Stimulated activated CD4-positive, alpha-beta T cell treated with anti-CD3 and anti-CD28 coated beads, Interleukin-1b, Interleukin-23, amount 100 ng/mL, for 48 hours (primary cell): ENCODE data around the gene ACSF2.
A peak's percentile ranks its signal among the peaks of the same experiment; 100 is the strongest.

Experiments used
- DNase-seq: peaks from one replicate; pipeline ENCODE4 v3.0.0-alpha.2; 2020

ACSF2 gene

DNA sequence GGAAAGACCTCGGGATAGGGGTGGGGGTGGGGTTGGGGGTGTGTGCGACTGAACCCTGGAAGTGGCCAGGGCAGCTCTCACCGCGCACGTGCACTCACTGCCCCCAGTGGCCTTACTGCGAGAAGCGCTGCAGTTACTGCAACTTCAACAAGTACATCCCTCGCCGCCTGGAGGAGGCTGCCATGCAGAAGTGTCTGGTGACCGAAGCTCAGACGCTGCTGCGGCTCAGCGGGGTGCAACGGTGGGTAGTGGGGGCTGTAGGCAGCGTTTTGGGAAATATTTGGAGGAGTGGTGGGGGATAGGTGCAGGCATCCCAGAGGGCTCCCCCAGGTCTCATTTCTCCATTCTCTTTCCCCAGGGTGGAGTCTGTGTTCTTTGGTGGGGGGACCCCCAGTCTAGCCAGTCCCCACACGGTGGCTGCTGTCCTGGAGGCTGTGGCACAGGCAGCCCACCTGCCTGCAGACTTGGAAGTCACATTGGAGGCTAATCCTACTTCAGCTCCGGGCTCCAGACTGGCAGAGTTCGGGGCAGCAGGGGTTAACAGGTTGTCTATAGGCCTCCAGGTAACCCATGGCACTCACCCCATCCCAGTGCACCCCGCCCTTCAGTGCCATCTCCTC, 53.6 kb downstream of the ACSF2 start:
- peak; percentile 76 for DNase-seq

DNA sequence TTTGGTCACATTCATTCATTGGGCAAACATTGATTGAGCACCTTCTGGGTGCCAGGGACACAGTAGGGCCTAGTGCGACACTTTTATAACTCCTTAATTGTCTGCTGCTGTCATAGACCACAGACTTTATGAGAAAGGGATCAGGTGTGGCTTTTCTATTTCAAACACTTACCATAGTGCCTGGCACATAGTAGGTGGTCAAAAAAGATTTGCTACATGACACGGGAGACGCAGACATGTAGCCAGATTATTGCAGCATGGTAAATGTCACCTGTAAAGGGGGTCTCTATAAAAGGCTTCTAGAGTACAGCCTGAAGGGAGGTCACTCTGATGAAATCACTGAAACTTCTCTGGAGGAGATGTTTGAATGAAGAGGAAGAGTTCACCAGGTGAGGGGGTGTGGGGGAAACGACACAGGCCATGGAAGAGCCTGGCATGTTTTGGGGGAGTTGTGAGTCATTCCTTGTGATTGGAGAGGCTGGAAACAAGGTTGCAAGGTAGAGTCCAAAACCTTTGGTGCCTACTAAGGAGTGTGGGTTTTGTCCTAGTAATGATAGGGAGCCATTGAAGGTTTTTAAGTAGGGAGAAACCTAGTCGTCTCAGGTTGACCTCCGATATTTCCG, 54.2 kb downstream of the ACSF2 start:
- DNase-seq = no peak

DNA sequence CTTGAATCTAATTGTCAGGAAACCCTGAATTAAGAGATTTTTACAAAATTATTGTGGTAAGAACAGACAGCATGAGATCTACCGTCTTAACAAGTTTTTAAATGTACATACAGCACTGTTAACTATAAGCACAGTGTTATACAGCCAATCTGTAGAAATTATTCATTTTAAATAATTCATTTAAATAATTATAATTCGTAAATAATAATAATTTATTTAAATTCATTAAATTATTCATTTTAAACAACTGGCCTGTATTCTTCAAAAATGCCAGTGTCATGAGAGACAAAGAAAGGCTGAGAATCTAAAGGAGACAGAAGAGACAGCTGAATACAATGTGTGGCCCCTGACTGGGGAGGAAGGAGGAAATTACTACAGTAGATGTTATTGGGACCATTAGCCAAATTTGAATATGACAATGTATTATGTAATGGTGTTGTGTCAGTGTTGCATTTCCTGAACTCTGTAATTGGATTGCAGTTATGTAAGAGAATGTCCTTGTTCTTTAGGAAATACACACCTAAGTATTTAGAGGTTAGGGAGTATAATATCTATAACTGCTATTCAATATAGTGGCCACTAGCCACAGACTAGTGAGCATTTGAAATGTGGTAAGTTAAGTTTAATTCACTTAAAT, 55.0 kb downstream of the ACSF2 start:
- no peak for DNase-seq

DNA sequence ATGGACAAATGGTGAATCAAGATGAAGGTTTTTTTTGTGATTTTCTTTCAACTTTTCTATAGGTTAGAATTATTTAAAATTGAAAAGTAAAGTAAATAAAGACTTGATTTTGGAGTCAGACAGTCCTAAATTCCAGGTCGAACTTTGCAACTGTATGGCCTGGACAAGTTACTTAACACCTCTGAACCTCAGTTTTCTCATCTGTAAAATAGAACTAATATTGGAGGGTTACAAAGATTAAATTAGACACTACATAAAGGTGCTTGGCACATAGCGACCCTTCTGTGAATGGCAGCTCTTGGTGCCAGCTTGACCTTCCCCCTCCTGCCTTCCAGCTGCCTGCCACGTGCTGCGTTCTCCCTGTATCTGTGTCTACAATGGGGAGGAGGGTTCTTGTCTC, 55.6 kb downstream of the ACSF2 start:
- DNase-seq = no peak

DNA sequence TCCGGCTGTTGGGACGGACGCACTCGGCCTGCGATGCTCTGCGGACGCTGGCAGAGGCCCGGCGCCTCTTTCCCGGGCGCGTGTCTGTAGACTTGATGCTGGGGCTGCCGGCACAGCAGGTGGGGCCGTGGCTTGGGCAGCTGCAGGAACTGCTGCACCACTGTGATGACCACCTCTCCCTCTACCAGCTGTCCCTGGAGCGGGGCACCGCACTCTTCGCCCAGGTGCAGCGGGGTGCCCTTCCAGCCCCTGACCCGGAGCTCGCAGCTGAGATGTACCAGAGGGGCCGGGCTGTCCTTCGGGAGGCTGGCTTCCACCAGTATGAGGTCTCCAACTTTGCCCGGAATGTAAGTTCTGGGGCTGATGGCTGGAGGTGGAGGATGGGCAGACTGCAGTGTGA, 56.1 kb downstream of the ACSF2 start:
- no peak for DNase-seq

DNA sequence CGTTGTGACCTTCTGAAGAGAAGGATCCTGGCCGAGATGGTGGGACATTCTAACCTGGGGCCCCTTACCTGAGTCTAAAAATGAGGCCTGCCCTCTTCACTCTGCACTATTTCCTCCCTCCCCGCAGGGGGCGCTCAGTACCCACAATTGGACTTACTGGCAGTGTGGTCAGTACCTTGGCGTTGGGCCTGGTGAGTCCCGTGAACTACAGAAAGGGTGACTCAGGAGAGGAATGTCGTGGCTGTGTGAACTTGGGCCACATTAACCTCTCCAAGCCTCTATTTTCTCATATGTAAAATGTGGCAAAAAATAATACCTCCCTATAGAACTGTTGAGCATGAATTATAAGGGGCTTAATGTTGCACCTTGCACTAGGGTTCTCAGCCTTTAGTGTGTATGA, 56.5 kb downstream of the ACSF2 start:
- DNase-seq = peak; percentile 76

DNA sequence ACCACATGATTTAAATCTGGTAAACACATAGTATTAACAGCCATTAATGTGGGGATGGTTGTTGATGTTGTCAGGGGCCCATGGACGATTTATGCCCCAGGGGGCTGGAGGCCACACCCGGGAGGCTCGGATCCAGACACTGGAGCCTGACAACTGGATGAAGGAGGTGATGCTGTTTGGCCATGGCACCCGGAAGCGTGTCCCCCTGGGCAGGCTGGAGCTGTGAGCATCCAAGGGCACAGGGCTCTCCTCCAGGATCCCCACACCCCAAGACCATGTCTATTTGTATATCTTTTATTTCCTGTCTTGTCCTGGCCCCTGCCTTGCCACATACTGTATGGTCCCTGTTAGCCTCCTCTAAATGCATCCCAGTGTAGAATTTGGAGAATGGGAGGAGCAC, 57.2 kb downstream of the ACSF2 start:
- no peak for DNase-seq

DNA sequence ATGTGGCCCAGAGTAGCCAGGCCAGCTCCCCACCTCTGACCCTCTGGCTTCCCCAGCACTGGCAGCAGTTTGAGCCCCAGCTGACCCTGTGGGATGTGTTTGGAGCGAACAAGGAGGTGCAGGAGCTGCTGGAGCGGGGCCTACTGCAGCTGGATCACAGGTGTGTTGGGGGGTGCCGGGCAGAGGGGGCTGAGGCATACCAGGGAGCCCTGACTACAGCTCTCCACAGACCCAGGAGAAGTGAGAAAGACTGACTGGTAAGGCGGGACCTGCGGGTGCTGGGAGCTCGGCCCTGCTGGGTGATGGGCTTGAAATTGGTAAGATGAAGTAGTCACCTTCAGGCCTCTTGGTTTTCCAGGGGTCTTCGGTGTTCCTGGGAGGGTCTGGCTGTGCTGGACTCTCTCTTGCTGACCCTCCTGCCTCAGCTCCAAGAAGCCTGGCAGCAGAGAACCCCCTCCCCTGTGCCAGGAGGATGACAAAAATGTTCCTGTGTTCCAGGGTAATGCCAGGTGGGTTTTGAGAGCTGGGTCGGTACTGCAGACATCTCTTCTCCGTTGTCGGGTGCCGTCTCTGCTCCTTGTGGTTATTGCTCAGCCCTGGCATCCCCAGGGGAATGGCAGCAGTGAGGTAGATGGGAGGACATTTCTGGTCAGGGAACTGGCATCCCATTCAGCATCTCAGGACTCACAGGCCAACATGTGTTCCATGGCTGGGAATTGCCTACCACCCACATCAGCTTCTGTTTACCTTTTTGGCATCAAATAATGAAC, 58.6 kb downstream of the ACSF2 start:
- DNase-seq = no peak

DNA sequence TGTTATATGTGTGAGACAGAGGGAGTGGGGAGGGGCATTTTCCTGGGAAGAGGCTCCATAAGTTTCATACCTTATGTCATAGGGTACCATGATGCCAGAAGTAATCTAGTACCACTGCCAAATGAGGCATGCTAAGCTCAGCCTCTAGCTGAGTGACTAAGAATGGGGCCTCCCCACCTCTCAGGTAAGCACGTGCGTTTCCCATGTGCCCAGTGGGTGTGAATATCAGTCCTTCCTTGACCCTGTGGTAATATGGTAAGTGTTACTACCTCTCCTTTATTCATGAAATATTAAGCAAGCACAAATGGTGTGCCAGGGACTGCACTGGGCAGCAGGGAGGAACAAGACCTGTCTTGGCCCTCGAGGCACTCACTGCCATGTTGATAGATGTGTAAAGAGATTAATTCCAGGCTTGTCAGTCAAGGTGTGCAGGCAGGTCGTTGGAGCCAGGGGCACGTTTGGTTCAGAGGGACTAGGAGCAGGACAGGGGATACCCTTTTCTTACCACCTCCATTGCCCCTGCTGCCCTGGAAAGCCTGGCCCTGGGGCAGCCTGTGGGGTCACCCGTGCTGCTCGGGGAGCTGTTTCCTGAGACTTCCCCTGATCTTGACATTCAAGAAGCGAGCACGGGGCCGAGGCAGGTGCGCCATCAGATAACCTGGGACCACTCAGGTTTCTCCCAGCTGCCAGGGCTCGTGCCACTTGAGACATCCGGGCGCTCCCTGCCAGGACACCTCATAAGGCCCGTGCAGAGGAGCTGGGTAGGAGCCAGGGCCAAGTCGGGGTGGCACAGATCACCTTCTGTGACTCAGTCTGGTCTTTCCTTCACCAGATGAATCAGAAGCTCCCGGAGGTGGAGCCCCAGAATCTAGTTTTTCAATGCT, 61.4 kb downstream of the ACSF2 start:
- peak; percentile 33 for DNase-seq

DNA sequence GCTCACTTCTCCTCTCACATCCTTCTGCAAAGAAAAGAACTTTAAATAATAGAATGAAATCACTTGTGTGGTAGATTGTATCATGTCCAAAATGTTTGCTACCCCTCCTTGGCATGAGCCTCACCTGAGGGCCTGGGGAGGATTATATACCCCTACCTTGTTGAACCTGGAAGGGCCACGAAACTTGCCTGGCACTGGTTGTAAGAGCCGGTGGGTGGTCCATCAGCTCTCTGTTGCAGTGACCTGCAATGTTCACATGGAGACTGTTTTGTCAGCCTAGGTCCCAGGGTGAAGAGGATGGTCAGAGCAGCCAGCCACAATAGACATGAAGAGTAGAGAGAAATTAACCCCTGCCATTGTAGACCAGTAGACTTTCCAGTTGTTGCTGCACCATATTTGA, 62.9 kb downstream of the ACSF2 start:
- DNase-seq = no peak

DNA sequence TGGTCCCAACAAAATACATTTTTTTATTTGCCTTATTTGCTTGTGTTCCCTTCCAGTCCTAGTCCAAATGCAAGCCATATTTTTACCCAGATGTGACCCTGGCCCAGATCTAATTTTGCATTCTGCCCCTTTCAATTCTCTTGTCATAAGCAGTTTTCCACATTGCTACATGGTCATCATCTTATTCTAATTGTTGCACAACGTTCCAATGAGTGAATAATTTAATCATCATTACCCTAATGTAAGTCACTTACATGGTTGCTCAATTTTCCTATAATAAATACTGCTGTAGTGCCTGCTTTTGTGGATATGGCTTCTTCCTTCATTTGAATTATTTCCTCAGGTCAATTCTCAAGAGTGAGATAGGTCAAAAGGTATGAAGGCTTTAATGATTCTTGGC, 65.5 kb downstream of the ACSF2 start:
- no peak for DNase-seq

DNA sequence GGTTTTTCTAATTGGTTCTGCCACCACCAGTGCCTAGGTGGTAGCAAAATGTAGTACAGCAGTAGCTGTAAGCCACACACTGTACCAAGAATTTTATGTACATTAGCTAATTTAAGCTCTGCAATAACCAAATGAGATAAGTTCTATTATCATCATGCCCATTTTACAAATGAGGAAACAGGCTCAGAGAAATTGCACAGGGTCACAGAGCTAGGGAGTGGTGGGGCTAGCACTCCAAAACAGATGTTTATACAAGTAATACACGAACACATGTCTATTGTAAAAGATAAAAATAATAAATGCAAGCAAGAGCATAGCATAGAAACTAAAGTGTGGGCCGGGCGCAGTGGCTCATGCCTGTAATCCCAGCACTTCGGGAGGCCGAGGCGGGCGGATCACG, 66.2 kb downstream of the ACSF2 start:
- no peak for DNase-seq

DNA sequence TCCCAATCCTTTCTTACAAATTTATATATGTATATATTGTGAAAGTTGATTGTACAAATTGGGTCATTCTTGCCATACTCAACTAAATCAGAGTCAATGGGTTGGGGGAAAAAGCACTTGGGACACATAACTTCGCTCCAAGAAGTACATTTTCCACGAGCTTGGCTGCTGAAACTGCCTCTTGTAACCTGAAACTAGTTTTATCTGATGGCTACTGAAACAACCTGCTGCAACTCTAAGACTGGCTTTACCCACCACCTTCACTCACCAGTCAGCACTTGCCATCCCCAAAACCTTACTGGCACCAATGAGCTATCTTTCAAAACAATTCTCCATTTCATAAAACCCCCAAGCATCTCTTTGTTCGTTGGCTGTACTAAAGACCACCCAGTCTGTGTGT, 67.7 kb downstream of the ACSF2 start:
- no peak for DNase-seq

DNA sequence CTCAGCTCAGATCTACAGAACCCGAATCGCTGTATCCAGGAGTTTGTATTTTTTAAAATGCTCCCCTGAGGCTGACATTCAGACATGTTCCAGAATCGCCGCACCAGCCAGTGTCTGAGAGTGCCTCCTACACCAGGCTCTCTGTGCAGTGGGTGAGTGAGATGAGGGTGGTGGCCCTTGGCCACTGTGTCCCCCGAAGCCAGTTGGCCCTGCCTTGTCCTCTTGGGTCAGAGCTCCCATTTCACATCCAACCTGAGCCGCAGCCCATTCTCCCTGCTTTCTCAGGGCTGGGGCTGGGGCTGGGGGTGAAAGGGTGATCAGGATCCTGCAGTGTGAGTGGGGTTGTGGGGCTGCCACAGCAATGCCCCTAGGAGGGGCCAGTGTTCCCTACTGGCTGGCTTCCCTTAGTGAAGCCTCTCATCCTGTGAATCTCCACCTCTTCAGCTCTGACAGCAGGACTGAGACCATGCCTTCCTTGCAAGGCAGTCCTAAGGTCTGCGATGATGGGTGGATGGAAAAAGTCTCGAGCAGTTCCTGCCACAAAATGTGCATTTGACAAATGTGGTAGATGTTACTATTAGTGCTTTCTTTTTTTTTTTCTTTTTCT, 69.3 kb downstream of the ACSF2 start:
- DNase-seq = no peak

DNA sequence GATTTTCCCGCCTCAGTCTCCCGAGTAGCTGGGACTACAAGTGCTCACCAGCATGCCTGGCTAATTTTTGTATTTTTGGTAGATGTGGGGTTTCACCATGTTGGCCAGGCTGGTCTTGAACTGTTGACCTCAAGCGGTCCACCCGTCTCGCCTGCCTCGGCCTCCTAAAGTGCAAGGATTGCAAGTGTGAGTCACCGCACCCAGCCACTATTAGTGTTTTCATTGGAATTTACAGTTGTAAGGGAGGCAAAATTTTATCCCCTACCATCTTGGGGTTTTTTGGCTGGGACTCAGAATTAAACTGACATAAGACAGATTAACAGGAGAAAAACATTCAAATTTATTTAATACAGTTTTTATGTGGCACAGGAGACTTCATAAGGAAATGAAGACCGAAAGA, 69.9 kb downstream of the ACSF2 start:
- DNase-seq = no peak

DNA sequence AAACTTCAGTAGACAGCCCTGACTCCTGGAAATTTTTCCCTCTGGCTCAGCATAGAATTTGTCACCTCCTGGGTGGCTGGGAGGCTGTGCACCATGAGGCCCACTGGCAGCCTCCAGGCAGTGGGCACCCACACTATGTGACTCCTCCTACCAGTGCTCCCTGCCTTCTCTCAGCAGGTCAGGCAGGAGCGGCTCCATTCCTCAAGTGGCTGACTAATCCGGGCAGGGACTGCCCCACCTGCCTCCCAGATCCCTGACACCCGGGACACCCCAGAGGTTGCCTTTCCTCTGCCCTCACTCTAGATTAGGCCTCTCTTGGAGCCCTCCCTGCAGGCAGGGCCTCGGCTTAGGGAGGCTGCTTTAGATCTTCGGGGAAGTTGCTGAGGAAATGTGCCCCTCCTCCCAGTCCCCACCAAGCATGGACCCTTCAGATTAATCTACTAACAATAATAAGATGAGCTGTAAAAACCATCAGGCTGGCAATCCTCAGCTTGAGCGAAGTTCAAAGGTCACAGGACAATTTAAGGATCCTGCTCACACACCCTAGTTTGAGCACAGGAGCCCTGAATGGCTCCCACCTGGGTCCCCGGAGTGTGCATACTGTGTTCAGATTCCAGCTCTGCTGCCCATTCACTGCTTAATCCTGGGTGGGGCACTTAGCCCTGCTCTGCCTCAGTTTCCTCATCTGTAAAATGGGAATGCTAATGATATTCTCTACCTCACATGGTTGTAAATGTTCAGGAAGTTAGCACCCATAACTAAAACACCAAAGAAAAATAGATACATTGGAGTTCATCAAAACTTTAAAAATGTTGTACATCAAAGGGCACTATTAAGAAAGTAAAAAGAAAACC, 72.2 kb downstream of the ACSF2 start:
- no peak for DNase-seq

DNA sequence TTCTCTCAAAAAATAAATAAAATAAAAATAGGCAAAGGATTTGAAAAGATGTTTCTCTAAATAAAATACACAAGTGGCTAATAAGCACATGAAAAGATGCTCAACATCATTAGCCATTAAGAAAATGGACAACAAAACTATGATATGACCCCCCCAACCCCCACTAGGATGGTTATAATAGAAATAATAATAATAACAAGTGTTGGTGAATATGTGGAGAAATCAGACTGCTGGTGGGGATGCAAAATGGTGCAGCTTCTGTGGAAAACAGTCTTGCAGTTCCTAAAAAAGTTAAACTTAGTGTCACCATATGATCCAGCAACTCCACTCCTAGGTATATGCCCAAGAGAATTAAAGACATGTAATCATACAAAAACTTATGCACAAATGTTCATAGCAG, 73.3 kb downstream of the ACSF2 start:
- DNase-seq = no peak

DNA sequence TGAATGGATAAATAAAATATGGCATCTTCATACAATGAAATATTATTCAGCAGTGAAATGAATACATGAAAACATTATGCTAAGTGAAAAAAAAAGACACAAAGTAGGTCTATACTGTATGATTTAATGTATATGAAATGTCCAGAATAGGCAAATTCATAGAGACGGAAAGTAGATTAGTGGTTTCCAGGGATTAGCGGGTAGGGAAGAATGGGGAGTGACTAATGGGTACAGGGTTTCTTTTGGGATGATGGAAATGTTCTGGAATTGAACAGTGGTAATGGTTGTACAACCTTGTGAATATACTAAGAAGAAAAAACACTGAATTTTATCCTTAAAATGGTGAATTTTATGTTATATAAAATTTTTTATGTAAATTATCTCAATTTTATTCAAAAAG, 73.7 kb downstream of the ACSF2 start:
- no peak for DNase-seq

DNA sequence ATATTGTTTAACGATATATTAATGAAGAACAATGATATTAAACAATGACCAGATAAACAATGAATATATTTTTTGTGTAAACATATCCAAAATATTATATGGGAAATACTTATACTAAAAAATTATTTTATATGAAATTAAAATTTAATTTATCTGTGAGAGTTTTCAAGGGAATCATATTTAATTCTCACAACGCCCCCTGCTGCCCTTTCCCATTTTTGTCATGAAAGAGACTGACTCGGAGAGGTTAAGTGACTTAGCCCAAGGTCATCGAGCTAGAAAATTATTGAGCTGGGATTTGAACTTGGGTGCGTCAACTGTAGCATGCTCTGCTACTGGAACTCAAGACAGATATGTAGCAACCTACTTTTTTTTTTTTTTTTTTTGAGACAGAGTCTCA, 75.0 kb downstream of the ACSF2 start:
- no peak for DNase-seq

DNA sequence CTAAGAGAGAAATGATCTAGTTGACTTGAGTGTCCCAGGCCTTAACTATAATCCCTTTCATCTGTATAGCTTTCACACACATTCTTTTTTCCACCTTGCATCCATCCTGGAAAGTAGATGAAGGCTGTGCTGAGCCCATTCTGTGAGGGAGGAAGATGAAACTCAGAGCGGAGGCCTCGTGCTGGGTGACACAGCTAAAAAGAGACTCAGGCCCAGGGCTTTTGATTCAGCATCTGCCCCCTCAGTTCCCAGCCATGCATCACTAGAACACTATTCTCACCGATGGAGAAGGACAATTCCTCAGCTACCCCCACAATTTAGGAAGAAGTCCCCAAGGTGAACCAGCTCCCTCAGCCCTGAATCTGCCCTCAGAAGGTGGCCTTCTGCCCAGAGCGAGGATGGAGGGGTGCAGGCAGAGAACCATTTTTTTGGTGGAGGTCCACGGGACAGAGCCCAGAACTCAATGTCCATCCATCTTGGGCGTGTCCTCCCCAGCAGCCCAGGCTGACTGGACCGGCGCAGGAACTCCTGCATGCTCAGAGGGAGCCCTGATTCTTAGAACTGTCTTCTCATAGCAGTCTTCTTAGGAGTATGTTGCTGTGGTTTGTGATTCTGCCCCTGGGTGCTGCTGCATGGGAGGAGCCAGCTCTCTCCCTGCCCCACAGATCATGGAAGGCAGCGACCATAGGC, 76.4 kb downstream of the ACSF2 start:
- DNase-seq = no peak

DNA sequence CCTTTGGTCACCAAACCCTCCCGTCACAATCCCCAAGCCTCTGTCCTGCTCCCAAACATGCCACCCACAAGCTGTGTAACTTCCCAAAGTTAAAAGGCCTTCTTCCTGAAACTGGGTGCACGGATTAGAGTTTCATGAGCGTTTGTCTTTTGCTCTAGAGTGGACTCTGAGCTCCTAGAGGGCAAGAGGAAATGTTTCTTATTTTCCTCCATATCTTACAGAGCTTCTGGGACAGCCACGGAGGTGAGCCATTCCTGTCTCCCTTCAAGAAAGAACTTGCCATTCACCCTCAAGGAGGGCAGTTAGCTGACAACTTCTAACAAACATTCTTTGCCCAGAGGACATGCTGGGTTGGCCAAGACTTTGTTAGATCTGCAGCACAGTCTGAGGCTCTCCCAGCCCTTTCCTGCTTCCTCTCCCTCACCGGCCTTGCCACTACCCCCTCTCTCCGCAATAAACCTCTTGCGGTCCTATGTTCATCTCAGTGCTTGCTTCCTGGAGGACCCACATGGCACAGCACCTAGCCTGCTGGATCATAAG, 79.6 kb downstream of the ACSF2 start:
- DNase-seq = no peak
